Loucy (cell line): ENCODE measurements around the gene FAU.

Source experiments
- H2AFZ ChIP-seq: fragments of 200-600 bp; sonication (generic); 2 replicates; pipeline ENCODE4 v1.6.0; 2016; ENCODE audit warnings: antibody characterized with exemption, mild to moderate bottlenecking, low read length, moderate library complexity
- H3F3A ChIP-seq: fragments of 200-600 bp; 2 replicates; pipeline ENCODE4 v1.6.0; 2016; ENCODE audit warnings: antibody characterized with exemption, low read depth, mild to moderate bottlenecking
- H3K27me3 ChIP-seq: fragments of 200-600 bp; sonication (generic); 2 replicates; pipeline ENCODE4 v1.6.1; 2014; ENCODE audit warnings: low read length, mild to moderate bottlenecking; ENCODE audit not compliant: insufficient read depth, poor library complexity, severe bottlenecking
- H3K36me3 ChIP-seq: fragments of 200-600 bp; sonication (generic); 2 replicates; pipeline ENCODE4 v1.6.1; 2016; ENCODE audit warnings: low read length; ENCODE audit not compliant: insufficient read depth
- H3K4me1 ChIP-seq: fragments of 200-600 bp; sonication (generic); 2 replicates; pipeline ENCODE4 v1.5.1; 2014; ENCODE audit warnings: low read length, mild to moderate bottlenecking; ENCODE audit not compliant: insufficient read depth, poor library complexity, severe bottlenecking
- H3K4me2 ChIP-seq: fragments of 200-600 bp; sonication (generic); 2 replicates; pipeline ENCODE4 v1.6.0; 2014; ENCODE audit warnings: antibody characterized with exemption, low read length, low read depth, mild to moderate bottlenecking; ENCODE audit not compliant: poor library complexity, severe bottlenecking
- H3K4me3 ChIP-seq: fragments of 200-600 bp; sonication (generic); 2 replicates; pipeline ENCODE4 v1.5.1; 2014; ENCODE audit warnings: low read length, mild to moderate bottlenecking, mixed read lengths; ENCODE audit not compliant: poor library complexity, severe bottlenecking
- H3K79me2 ChIP-seq: fragments of 200-600 bp; sonication (generic); 2 replicates; pipeline ENCODE4 v1.6.1; 2014; ENCODE audit warnings: low read length; ENCODE audit not compliant: insufficient read depth
- H3K9ac ChIP-seq: fragments of 200-600 bp; sonication (generic); 2 replicates; pipeline ENCODE4 v1.6.0; 2014; ENCODE audit warnings: mild to moderate bottlenecking, low read depth, low read length, moderate library complexity; ENCODE audit not compliant: poor library complexity, severe bottlenecking
- H3K9me2 ChIP-seq: fragments of 200-600 bp; sonication (generic); replicated peaks from 2 replicates; pipeline ENCODE4 v1.6.1; 2016; ENCODE audit warnings: low read depth, low read length, mixed read lengths
- H3K9me3 ChIP-seq: fragments of 200-600 bp; sonication (generic); 2 replicates; pipeline ENCODE4 v1.6.1; 2014; ENCODE audit warnings: mild to moderate bottlenecking, antibody characterized with exemption, low read length, low read depth; ENCODE audit not compliant: insufficient read depth
- H4K20me1 ChIP-seq: fragments of 200-600 bp; sonication (generic); 2 replicates; pipeline ENCODE4 v1.6.0; 2014; ENCODE audit warnings: antibody characterized with exemption, low read length, mild to moderate bottlenecking; ENCODE audit not compliant: insufficient read depth, poor library complexity, severe bottlenecking
- EZH2phosphoT487 ChIP-seq: fragments of 200-600 bp; IDR thresholded peaks from 2 replicates; pipeline ENCODE4 v1.6.1; 2018; ENCODE audit warnings: antibody characterized with exemption, mild to moderate bottlenecking, moderate library complexity, borderline replicate concordance
- TF ChIP-seq, protein P1 (sequence below): fragments of 200-600 bp; sonication (generic); conservative IDR thresholded peaks from 2 replicates; pipeline ENCODE4 v1.5.1; 2014; ENCODE audit warnings: mild to moderate bottlenecking, antibody characterized with exemption, low read length

FAU gene

GRCh38 chr11:65124480-65125196 is 2.7 kb upstream of the FAU start:
- no peak for TF ChIP-seq EZH2phosphoT487
- TF ChIP-seq, protein P1, sequence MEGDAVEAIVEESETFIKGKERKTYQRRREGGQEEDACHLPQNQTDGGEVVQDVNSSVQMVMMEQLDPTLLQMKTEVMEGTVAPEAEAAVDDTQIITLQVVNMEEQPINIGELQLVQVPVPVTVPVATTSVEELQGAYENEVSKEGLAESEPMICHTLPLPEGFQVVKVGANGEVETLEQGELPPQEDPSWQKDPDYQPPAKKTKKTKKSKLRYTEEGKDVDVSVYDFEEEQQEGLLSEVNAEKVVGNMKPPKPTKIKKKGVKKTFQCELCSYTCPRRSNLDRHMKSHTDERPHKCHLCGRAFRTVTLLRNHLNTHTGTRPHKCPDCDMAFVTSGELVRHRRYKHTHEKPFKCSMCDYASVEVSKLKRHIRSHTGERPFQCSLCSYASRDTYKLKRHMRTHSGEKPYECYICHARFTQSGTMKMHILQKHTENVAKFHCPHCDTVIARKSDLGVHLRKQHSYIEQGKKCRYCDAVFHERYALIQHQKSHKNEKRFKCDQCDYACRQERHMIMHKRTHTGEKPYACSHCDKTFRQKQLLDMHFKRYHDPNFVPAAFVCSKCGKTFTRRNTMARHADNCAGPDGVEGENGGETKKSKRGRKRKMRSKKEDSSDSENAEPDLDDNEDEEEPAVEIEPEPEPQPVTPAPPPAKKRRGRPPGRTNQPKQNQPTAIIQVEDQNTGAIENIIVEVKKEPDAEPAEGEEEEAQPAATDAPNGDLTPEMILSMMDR = no peak
- Histone ChIP-seq H3K36me3 (peaks cover 50% of the 10 kb centered on the region), H3K79me2 (peaks cover 53% of the 10 kb centered on the region)

DNA sequence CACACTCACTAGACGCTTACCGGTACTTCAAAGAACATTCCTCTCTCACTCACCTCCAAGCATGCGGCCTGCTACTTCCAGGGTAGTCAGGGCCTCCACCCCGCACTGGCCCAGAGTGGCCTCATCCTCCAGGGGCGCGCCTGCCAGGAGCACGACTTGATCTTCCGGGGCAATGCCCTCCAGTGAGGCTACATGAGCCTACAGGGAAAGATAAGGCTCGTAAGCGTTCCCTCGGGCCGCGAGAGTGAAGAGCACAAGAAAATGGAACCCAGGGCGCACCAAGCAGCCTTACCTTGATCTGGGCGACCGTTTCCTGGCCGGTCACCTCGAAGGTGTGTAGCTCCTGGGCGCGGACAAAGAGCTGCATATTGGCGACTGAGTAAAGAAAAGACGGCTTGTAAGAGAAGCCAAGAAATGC is 478 bp downstream of the FAU start:
- peak overlapping the region; percentile 96 for H3K9ac ChIP-seq
- H3K36me3 ChIP-seq = peaks cover 26% of the 10 kb centered on the region; the same call in 1 of the 2 replicates
- peaks cover 30% of the 10 kb centered on the region for H3K4me1 ChIP-seq

More at GRCh38 chr11:65124480-65125196, 2.7 kb upstream of the FAU start:
- Histone ChIP-seq H2AFZ (no peak overlapping the region), H3K9me3 (no peaks in the 10 kb centered on the region), H3K9ac (no peak overlapping the region), H3K4me2 (no peak overlapping the region), H3K4me3 (no peak overlapping the region), H3K9me2 (no peaks in the 10 kb centered on the region), H3F3A (no peaks in the 10 kb centered on the region), H3K4me1 (peaks cover 23% of the 10 kb centered on the region), H4K20me1 (peaks cover 21% of the 10 kb centered on the region), H3K27me3 (no peaks in the 10 kb centered on the region)

DNA sequence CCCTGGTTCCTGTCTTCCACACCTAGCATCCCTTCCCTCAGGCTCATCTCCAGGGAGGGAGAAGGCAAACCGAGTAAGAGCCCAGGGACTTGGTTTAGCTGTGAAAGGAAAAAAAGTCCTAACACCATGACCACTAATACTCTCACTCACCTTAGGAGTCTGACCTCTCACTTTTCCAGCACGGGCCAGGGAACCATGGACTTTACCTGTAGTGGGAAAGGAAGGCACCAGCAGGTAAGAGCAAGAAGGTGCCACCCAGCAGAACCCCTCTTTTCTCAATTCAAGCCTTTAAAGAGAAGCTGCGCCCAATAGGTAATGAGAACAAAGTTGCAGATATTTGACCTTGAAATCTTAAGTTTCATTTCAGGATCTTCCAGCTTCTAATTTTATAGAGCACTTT is 1.1 kb downstream of the FAU start:
- Histone ChIP-seq H3K4me1 (peaks cover 32% of the 10 kb centered on the region), H3K4me2 (peak overlapping the region; percentile 99), H3K79me2 (peaks cover 77% of the 10 kb centered on the region), H3K27me3 (no peaks in the 10 kb centered on the region), H2AFZ (no peak overlapping the region), H3K9ac (peak overlapping the region; percentile 96), H3F3A (peaks cover 4% of the 10 kb centered on the region), H3K9me2 (no peaks in the 10 kb centered on the region), H3K36me3 (peaks cover 21% of the 10 kb centered on the region; the same call in 1 of the 2 replicates), H3K9me3 (no peaks in the 10 kb centered on the region), H4K20me1 (peaks cover 24% of the 10 kb centered on the region), H3K4me3 (peak overlapping the region; percentile 92)
- TF ChIP-seq, protein P1 = no peak
- no peak for TF ChIP-seq EZH2phosphoT487

More for the DNA sequence above, 478 bp downstream of the FAU start:
- H3K27me3 ChIP-seq = no peaks in the 10 kb centered on the region
- peaks cover 24% of the 10 kb centered on the region for H4K20me1 ChIP-seq
- H3K79me2 ChIP-seq = peaks cover 71% of the 10 kb centered on the region
- H3K9me2 ChIP-seq = no peaks in the 10 kb centered on the region
- H3K4me2 ChIP-seq = peak overlapping the region; percentile 99
- H3F3A ChIP-seq = peaks cover 4% of the 10 kb centered on the region
- H2AFZ ChIP-seq = no peak overlapping the region
- TF ChIP-seq, protein P1 = no peak
- no peak for TF ChIP-seq EZH2phosphoT487
- H3K9me3 ChIP-seq = no peaks in the 10 kb centered on the region
- H3K4me3 ChIP-seq = peak overlapping the region; percentile 92
